ENCODE data around the gene PUSL1.
A peak's percentile ranks its signal among the peaks of the same experiment; 100 is the strongest.

Gene PUSL1, protein sequence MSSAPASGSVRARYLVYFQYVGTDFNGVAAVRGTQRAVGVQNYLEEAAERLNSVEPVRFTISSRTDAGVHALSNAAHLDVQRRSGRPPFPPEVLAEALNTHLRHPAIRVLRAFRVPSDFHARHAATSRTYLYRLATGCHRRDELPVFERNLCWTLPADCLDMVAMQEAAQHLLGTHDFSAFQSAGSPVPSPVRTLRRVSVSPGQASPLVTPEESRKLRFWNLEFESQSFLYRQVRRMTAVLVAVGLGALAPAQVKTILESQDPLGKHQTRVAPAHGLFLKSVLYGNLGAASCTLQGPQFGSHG

DNA sequence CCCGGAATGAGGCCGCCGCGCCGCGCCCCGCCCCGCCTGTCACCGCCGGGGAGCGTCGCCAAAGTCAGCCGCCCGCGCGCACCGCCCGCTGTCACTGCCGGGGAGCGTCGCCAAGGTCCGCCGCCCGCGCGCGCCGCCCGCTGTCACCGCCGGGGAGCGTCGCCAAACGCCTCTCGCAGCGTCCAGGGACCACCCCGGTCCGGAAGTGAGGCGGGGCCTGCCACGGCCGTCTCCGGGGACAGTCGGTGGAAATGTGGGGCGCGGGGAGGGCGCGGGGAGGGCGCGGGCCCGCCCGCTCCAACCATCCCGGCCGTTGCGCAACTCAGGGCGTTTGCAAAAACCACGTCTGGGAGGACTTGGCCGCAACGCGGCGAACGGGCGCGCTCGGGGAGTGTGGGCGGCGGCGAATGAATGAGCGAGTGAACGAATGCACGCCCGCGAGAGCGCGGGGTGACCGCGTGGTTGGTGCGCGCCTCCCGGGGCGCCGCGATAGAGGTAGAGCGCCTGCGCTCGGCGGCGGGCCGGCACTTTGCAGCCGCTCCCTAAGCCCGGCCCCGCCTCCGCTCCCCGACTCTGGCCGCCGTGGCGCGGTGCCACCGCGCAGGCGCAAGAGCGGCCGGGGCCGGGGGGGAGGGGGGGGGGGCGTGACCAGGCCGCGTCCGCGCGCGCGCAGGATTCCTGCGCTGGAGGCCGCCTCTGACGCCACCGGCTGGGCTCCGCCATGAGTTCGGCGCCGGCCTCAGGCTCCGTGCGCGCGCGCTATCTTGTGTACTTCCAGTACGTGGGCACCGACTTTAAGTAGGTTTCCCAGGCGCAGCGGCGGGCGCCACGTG is at the start of gene PUSL1, which contains the start of gene ACAP3:
TSS of gene PUSL1 (plus strand) at position 675 of the 833 bp plus-strand sequence. CDS start at position 722, 47 bp downstream.
TSS of gene ACAP3 (minus strand) at position 8 of the 833 bp plus-strand sequence. CDS start 115 bp downstream, outside the sequence.
- DNase-seq (ENCODE audit: low read depth): peak; percentile 85

DNA sequence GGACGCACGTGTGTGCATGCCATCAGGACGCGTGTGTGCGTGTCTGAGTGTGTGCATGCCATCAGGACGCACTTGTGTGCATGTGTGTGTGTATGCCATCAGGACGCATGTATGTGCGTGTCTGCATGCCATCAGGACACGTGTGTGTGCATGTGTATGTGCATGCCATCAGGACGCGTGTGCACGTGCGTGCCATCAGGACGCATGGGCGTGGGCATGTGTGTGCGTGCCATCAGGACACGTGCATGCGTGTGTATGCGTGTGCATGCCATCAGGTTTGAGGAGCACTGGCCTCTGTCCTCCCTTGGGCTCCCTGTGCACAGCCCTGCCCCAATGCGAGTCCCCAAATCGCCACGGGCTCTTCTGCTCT is 49.3 kb upstream of the PUSL1 start:
- DNase-seq (ENCODE audit: low read depth): no peak

DNA sequence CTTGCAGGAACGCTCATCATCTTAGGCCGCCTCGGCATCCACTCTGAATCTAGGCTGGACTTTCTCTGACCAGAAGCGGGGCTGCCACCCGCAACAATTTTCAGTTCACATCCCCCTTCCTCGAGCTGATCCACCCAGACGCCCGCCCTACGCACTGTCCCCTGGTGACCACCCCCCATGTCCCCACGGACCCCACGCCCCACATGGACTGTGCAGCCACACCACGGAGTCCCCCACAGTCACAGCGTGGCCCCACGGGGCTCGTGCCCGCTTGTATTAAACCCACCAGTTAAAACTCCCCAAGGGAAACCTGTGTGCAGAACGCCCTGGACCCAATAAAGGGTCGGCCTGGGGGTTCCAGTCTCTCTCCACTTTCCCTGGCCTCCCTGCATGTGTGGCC is 48.9 kb upstream of the PUSL1 start:
- no peak for DNase-seq (ENCODE audit: low read depth)

DNA sequence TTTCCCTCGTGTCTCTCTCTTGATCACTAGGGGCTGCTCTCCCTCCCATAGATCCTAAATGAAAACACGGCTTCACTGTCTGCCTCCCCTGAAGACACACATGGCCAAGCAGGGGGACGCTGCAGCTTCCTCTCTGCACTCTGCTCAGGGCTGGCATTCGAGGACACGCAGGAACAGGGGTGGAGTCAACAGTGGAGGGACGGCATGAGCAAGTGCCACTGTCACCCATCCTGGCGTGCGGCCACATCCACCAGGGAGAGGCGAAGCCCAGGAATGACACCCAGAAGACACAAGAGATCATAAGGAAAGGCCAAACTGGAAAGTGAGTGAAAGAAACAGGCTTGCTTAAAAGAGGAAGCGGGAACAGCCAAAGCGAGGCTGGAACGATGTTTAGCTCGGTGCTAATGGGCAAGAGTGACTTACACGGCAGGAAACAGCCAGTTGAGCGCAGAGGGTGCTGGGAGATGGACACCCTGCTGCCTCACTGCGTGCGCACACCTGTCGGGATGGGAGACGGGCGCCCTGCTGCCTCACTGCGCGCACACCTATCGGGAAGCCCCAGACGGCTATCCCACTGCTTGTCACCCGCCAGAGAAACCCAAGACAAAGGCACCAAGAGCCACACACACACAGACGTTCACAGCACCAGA is 48.3 kb upstream of the PUSL1 start:
- no peak for DNase-seq (ENCODE audit: low read depth)

DNA sequence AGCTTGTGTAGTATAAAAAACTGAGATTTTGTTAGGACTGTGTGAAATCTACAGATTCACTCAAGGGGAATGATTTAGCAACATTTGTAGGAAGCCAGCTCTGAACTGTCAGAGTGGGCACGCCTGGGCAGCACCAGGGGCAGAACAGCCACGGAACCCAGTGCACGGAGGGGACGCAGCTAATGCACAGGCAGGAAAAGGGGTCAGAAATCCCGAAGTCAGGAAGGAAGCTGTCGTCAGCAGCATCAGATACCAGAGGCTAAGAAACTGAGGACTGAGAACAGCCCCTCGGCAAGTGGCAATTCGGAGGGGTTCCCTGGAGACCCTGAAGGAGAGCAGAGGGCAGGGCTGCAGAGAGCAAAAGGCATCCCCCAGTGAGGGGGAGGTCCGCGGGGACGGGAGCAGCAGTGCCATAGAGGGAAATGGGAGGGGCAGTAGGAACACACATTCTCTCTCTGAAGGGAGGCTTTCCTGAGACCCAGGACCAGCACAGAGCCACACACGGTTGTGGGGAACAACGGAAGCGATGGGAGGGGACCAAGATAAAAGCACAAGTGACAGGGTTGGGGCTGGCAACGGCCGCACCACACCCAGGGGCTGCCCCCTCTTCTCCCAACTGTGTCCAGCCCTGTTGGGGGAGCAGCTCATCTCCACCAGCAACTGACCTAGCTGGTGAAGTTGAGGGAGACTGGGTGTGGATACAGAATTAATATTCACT is 47.4 kb upstream of the PUSL1 start:
- DNase-seq (ENCODE audit: low read depth): no peak

DNA sequence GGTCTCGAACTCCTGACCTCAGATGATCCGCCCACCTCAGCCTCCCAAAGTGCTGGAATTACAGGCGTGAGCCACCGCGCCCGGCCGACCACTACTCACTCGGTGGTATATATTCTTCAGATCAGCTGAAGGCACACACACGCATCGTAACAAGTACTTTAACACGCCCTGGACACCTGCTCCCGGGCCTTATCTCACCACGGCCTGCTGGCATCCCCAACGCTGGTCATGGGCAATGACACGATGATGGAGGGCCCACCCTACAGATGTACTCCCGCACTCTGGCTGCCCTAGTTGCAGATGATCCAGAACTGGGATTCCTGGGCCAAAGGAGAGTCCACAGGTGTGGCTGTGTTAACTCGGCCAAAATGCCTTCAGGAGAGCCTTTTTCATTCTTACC is 46.3 kb upstream of the PUSL1 start:
- DNase-seq (ENCODE audit: low read depth): no peak

DNA sequence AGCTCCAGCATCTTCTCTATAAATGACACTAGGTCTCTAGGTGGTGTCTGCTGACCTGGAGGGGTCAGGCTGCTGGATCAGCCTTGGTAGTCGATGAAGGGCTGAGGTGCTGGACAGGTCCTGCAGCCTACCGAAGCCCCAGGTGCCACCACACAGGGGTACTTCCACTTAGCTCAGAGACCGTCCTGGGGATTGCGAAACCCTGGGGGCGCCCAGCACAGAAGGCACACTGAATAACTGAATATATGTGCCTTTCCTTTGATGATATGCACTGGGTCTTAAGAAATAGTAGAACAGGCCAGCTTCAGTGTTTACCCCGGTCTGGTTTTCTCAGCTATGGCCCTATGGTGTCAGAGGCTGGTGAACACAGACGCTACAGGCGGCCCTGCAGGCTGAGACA is 45.6 kb upstream of the PUSL1 start:
- no peak for DNase-seq (ENCODE audit: low read depth)

DNA sequence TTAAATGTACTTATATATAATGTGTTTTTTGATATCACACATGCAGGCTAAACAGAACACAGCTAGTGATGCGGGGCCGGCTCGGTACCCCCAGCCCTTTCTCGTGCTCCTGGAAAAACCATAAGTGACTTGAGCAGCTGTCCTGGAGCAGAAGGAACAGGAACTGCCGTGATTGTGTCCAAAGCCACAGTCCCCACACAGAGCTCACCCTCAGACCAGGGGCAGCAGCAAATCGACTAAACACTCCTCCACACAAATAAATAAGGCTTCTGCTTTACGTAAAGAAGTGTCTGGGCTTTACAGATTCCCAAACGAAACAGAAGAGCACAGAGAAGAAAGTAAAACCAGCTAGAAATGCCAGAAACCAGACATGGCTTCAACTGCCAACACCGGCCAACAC is 44.4 kb upstream of the PUSL1 start:
- DNase-seq (ENCODE audit: low read depth): no peak

DNA sequence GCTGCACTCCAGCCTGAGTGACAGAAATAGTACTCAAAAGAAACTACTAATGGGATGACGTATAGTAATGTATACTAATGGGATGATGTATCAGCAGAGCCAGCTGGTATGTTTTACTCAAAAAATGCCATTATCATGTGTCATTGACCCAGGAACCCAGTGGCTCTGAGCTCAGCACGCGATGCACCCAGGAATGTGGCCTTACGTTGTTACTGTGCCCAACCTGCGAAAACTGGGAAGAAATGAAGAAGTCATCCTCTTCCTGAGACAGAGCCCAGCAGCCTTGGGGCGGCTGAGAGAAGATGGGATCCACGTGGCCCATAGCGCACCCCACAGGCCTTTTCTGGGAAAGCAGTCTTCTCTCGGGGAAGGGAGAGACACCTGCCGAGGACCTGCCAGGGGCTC is 43.5 kb upstream of the PUSL1 start:
- no peak for DNase-seq (ENCODE audit: low read depth)

DNA sequence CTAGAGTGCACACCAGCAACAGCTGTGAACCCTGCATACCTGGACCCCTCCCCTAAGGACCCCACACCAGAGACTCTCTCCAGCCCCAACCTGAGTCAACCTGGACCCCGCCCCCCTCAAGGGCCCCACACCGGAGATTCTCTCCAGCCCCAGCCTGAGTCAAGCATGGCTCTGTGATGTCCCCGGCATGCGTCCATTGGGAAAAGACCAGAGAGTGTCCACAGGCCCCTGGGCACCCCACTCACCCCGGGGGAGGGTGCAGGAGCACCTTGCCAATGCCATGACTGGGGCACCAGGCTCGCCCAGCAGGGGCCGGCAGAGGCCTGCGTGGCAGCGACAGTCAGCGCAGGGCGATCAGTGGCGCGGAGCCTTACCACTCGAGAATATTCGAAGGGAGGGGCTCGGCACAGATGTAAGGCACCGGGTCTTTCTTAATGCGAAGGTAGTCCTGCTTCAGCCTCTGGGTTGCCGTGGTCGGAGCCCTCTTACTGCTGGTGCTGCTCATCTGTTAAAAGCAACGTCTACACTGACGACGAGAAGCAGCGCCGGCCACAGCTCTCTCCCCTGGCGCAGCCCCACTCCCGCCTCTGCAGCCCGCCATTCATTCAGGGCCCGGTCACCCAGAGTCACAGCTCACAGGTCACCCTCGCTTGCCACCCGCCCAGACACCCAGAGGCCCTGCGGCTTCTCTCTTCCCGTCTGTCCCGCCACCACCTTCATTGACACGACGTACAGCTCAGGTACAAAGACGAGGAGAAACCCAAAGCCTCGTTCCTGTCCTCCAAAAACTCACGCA is 40.7 kb upstream of the PUSL1 start:
- no peak for DNase-seq (ENCODE audit: low read depth)

DNA sequence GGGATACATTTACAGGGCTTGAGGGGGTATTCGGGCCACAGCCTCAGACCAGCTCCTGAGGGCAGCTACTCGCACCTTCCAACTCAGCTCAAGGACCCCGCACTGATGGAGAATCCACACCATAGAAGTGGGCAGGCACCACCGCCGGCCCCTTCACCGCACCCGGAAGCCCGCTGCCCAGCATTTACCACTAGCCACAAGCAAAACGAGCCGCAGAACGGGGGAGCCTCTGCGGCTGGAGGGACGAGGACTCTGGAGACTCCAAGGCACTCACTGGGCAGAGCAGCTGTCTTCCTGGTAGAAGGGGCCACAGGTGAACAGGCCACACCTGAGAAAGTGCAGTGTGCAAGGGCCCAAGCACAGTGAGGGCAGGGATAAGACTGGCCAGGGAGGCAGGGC is 40.1 kb upstream of the PUSL1 start:
- DNase-seq (ENCODE audit: low read depth): no peak

DNA sequence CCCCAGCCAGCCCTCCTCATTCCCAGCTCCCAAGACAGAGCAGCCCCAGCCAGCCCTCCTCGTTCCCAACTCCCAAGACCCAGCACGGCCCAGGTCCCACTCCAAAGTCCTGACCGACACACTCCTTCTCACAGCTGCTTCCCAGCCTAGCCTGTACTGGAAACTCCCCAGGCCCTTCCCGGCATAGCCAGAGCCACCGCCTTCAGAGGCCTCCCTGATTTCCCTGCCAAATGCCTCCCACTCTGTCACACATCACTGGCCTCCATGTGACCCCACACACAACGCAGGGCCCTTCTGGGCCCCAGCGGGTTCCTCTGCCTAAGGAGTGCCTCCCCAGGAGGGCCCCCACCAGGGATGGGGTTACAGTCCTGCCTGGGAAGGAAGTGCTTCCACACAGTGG is 37.6 kb upstream of the PUSL1 start:
- DNase-seq (ENCODE audit: low read depth): no peak

DNA sequence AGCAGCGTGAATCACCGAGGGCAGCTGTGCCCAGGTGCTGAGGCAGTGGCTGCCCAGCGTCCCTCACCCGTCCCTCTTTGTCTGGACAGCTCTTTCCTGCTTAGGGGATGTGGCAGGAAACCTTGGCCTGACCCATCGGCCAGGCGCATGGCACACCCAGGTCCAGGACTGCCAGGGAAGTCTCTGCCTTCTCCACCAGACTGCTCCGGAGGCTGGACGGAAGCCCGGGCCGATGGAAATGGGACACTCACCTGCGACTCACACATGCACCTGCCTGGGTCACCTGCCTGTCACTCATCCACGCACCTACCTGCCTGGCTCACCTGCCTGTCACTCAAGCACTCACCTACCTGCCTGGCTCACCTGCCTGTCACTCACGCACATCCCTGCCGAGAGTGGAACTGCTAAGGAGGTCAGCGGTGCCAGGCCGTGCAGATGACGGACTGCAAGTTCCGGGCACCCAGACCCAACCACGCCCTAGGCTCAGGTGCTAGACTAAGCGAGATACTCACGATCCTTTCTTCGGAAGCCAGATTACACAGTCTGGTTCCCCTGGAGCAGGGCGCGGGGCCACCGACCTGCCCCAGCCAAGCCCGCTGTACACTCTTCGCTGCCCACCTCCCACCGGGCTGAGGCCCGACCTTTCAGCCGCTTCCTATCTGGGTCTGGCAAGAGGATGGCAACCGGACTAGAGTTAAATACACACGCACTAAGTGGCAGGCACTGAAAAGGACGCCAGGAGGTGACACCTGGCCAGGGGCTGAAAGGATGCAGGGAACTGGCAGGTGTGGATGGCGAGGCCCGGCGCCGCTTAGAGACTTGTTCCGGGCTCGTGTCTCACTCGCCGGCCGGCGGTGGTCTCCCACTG is 35.8 kb upstream of the PUSL1 start:
- no peak for DNase-seq (ENCODE audit: low read depth)

DNA sequence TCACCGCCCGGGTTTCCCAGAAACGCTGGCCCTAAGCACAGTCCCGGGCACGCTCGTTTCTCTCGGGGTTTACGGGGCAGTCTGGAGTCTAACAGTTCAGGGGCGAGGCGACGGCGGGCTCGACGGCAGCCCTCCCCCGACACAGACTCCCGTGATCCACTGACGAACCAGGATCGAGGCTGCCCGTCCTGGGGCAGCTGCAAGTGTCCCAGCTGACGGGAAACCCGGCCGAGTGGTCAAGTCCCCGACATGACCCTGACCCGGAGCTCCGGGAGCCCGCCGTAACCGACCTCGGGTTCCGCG is 35.2 kb upstream of the PUSL1 start:
- DNase-seq (ENCODE audit: low read depth): no peak

DNA sequence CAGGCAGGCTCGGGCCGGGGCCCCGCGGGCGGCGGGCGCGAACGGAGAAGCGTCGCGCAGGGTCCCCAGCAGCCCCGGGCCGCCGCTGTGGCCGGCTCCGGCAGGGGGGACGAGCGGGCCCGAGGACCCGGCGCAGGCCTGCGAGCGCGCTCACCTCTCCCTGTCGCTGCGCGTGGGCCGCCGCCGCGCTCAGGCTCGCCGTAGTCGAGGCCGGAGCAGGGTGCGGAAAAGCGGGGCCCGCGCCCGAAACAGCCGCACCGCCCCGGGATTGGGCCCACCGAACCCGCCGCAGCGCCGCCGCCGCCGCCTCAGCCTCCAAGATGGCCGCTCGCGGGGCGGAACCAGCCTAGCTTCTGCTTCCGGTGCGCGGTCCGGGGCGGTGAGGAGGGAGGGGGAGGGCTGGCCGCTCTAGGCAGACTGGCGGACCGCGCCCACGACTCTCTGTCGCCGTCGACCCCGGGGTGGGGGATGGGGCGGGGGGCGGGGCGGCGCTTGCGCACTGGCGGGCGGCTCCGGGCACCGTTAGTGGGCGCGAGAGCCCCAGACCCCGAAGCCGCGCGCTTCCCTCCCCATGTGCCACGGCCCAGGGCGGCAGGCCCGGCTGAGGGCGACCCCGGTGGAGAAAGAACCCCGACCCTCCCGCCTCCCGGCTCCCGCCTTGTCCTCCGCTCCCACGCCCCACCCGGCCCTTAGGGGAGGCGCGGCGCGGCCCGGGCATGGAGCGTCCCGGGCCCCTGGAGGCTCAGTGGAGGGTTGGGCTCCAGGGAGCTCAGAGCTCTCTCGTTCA is 34.7 kb upstream of the PUSL1 start, which contains the start of gene UBE2J2:
TSS of gene UBE2J2 (minus strand) at position 343 of the 787 bp plus-strand sequence. CDS start 5,862 bp downstream, outside the sequence.
- DNase-seq (ENCODE audit: low read depth): peak; percentile 88

DNA sequence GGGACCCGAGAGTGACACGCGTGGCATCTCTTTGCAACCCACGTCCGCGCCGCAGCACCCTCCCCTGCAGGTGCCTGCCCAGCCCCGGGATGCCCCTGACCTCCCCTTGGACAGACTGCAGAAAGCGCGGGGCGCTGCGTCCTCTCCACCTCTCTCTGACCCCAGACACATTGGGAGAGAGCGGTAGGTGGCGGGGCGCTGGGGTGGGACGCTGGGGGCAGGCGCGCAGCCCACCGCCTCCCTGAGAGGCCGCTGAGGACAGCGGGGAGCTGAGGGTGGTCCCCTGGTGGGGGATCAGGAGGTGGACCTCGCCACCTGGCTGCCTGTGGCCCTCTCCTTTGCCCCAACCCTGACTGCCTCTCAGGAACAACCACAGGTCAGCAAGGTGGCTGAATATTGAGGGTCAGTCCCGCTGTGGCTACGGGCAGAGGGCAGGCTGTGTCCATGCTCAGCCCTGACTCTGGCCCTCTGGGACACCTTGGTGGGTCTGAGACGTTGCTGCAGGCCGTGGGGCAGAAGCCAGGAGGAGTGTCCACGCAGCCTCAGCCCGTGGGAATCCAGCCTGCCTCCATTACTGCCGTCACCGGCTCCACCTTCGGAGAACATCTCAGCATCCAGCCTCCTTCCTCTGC is 34.0 kb upstream of the PUSL1 start:
- DNase-seq (ENCODE audit: low read depth): no peak

DNA sequence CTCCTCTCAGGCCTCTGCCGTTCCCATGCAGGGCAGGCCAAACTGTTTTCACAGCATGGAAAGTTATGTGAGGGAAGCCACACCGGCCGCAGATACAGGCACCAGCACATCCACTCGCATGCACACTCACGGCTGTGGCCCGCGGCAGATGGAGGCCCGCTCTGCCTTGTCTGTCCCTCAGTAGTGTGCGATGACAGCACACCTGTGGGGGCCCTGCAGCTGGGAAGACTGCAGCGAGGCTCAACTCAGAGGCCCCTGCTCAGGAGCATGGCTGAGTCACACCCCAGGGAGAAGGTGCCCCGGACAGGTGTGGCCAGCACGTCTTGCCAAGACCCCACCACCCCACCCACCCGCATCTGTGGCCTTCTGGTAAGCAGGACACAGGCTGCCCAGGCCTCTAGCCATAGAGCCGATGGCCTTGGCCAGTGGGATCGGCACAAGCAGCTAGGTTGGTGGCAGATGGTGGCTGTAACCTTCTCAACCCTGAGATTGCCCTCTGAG is 33.4 kb upstream of the PUSL1 start:
- no peak for DNase-seq (ENCODE audit: low read depth)

DNA sequence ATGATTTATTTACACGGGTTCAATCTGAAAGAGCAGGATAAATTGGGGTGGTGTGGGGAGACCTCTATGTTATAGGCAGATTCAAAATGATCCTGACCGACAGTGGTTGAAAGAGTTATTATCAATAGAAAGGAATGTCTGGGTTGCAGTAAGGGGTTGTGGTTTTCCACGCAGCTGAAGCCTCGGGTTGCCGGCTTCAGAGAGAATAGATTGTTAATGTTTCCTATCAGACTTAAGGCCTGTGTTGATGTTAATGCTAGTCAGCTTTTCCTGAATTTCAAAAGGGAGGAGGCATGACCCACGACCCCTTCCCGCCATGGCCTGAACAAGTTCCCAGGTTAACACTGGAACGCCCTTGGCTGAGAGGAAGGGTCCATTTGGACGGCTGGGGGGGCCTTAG is 32.6 kb upstream of the PUSL1 start:
- DNase-seq (ENCODE audit: low read depth): no peak

DNA sequence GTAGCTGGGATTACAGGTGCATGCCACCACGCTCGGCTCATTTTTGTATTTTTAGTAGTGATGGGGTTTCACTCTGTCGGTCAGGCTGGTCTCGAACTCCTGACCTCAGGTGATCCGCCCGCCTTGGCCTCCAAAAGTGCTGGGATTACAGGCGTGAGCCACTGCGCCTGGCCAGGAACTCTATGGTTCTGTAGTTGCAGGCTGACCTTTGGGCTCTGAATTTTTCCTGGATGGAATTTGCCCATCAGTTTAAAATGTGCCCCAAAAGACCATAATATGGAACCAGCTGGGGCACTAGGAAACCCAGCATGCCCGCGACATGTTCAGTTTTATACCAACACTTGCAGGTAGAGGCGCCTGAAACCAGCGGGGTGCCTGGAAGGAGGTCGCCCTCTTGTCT is 29.8 kb upstream of the PUSL1 start:
- DNase-seq (ENCODE audit: low read depth): no peak

Measured in stimulated activated CD8-positive, alpha-beta memory T cell treated with anti-CD3 and anti-CD28 coated beads, Interleukin-12 subunit alpha, Interleukin-12 subunit beta, amount 100 ng/mL, for 4 hours (primary cell).